ENCODE results near the gene CTTN.
"Not testable (repeated sequence)": the region's sequence is repeated elsewhere in the genome, so short reads cannot be mapped to it uniquely, and the experiment has no call there.

CTTN gene

DNA sequence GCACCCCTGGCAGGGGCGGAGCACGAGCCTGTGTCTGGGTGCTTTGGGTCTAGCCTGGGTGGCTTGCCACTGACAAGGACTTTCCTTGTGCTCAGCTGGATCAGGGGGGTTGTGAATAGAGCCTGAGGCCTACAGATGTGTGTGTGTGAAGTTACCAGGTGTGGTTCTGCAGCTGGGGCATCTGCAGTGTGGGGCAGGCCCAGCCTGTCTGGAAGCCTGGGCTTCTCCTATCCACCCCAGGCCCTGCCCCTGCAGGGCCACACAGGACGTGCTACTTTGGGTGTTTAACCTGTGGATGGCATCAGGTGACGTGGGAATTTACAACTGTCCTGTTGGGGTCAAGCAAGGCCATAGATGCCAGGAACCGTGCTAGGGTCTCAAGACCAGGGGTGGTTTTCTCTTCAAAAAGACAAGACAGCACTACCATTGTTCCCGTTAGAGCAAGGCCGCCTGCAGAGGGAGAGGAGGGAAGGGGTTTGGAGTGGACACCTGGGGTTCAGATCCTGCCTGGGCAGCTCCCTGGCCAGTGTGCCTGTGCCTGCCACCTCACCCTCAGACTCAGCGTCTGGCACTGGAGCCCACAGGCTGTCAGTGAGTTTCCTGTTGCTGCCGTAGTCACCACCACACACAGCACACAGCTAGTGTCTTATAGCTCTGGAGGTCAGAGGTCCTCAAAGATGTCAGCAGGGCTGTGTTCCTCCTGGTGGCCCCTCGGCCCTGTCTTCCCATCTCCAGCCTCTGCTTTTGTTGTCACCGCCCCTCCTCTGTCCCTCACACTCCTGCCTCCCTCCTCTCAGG, 31.6 kb downstream of the CTTN start:
- no peak for DNase-seq (ENCODE audit: low read depth)

DNA sequence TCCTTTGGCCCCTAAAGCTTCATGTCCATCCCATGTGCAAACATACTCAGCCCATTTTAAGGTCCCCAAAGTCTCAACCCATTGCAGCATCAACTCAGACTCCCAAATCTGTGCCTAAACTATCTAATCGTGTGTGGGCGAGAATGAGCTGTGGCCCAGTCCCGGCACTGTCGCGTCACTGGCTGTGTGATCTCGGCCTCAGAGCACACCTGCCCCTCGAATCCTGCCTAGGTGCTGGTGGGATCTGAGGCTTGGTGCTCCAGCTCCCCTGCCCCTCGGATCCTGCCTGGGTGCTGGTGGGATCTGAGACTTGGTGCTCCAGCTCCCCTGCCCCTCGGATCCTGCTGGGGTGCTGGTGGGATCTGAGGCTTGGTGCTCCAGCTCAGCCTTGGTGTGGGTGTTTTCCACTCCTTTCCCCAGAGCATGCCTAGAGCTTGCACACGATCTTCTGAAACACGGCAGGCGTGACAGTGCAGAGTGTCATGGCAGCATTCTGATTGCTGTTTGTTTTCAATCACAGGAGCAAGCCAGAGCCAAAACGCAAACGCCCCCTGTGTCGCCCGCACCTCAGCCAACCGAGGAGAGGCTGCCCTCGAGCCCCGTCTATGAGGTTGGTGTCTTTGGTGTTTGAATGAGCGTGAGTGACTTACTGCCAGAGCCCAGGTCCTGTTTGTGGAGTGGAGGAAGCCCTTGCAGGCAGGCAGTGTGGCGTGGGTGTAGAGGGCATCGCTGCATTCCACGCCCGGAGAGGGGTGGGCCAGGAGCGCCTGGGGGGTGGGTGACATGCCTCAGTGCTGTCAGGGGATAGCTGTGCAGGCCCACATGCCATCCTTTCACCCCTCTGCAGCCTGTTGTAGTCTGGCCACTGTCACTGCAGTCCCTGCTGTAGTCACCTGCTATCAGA, 32.6 kb downstream of the CTTN start:
- DNase-seq (ENCODE audit: low read depth), result no peak

GRCh38 chr11:70431611-70432010, 33.3 kb downstream of the CTTN start:
- no peak for DNase-seq (ENCODE audit: low read depth)

- no peak for DNase-seq (ENCODE audit: low read depth)
Observed at GRCh38 chr11:70432065-70432464, 33.7 kb downstream of the CTTN start.

DNA sequence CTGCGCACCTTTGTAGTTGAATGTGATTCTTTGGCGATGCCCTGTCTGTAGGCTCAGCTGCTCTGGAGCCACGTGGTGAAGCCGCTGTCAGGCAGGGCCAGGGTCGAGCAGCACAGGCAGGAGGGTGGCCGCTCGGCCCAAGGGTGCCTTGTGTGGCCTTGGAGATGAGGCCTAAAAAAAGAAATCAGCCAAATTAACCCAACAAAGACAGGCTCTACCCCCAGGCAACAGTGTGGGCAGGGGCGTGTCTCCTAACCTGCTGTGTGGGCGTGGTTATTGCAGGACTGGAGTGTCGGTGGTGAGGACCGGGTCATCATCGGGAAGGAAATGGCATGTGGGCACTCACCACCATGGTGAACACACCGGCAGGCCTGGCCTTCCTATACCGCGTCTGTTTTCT, 34.3 kb downstream of the CTTN start:
- DNase-seq (ENCODE audit: low read depth), result no peak

GRCh38 chr11:70433038-70433437, 34.7 kb downstream of the CTTN start:
- no peak for DNase-seq (ENCODE audit: low read depth)

- DNase-seq (ENCODE audit: low read depth), result no peak
Observed at GRCh38 chr11:70433526-70433925, 35.2 kb downstream of the CTTN start.

- no peak for DNase-seq (ENCODE audit: low read depth)
Observed at GRCh38 chr11:70433966-70434812, 35.9 kb downstream of the CTTN start.

DNA sequence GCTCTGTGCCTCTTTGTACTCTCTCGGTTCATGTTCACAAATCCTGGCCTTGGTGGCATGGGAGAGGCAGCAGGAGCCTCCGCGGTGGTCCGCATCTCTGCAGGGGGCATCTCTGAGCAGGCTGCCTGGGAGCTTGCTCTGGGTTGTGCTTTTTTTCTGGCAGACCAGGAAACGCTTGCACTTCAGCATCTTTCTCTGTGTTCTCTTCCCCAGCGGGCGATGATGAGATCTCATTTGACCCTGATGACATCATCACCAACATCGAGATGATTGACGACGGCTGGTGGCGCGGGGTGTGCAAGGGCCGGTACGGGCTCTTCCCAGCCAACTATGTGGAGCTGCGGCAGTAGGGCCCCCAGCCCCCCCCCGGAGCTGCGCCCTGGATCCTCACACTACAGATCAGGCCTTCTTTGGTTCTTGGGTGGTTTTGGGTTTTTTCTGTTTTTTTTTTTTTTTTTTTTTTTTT, 36.5 kb downstream of the CTTN start:
- DNase-seq (ENCODE audit: low read depth), result no peak

GRCh38 chr11:70435361-70435760, 37.0 kb downstream of the CTTN start:
- no peak for DNase-seq (ENCODE audit: low read depth)

DNA sequence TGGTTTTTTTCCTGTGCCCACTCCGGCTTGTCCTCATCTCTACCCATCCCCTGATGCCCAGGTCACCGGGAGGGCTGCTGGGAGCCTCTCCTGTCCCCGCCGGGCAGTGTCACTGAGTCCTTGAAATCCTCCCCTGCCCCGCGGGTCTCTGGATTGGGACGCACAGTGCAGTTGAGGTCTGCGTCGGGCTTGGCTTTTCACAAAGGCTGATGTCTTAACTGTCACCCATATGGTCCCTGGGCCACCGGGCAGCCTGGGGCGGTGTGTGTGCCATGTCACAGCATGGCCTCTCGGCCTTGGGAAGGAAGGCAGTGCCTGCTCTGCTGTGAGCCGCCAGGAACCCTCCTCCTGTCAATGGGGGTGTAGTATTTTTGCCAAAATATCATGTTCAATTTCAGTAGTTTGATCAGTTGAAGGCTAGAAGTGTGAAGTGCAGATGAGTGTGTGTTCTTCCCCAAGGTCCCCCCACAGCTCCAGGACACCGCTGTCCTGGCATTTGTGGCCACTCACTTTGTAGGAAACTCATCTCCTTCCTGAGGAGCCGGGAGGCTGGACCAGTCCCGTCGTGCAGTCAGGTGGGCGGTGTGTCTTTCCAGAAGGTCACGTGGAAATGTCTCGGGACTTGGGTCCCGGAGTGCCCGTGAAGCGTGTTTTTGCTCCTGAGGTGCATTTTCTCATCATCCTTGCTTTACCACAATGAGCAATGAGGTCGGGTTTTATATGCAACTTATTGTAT, 37.6 kb downstream of the CTTN start:
- DNase-seq (ENCODE audit: low read depth), result no peak

DNA sequence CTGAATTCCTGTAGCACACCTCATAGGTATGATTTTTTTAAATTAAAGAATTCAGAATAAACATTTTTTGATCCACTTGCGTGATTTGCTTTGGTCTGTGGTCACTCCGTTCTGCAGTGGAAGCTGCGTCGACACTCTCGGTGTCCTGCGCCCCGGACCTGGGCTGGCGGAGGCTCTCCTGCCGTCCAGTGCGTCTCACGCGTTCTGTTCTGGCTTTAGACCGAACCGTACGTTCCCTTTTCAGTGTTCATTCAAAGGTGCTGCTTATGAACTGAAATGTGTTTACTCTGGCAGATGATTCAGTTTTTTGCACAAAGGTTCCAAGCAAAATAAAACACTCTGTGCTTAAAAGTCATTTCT, 38.2 kb downstream of the CTTN start:
- no peak for DNase-seq (ENCODE audit: low read depth)

GRCh38 chr11:70437111-70437784, 38.9 kb downstream of the CTTN start:
- no peak for DNase-seq (ENCODE audit: low read depth)

GRCh38 chr11:70440206-70440605, 41.9 kb downstream of the CTTN start:
- no peak for DNase-seq (ENCODE audit: low read depth)

- no peak for DNase-seq (ENCODE audit: low read depth)
Observed at GRCh38 chr11:70443773-70444030, 45.4 kb downstream of the CTTN start.

GRCh38 chr11:70445091-70445490, 46.8 kb downstream of the CTTN start:
- DNase-seq (ENCODE audit: low read depth), result no peak

DNA sequence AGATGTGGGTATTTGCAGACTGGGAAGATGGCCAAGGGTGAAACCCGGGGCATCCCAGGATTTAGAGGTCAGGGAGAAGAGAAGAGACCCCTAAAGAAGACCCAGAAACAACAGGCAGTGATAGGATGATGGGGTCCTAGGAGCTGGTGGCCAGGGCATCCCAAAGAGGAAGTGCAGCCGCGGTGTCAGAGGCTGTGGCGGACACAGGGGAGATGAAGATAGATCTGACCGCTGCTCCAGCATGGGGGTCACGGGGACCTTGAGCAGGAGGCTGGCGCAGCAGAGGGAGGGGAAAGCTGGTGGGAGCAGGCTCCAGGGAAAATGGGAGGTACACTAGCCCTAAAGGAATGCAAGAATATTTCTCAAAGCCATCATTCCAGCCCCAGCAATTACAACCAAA, 47.3 kb downstream of the CTTN start:
- DNase-seq (ENCODE audit: low read depth), result no peak

- DNase-seq (ENCODE audit: low read depth), result no peak
Observed at GRCh38 chr11:70448983-70449567, 50.7 kb downstream of the CTTN start.

- no peak for DNase-seq (ENCODE audit: low read depth)
Observed at GRCh38 chr11:70454197-70454767, 56.0 kb downstream of the CTTN start.

- DNase-seq (ENCODE audit: low read depth), result not testable (repeated sequence)
Observed at GRCh38 chr11:70454811-70455210, 56.5 kb downstream of the CTTN start.

DNA sequence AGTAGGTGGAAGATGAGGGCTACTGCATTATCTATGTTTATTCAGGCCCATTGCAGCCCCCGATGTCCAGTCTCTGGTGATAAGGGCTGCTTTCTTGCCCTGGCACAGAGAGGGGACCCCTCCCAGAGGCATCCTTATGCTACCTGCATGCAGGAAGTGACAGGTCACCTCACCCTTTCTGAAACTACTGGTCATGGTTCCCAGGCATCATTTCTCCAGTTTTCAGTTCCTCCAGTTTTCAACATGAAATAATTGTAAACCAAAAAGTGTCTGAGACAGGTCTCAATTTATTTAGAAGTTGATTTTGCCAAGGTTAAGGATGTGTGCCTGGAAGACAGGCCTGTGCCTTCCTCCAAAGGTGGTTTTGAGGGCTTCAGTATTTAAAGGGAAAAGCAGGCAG, 57.0 kb downstream of the CTTN start:
- no peak for DNase-seq (ENCODE audit: low read depth)

Measured in stimulated activated CD4-positive, alpha-beta T cell treated with anti-CD3 and anti-CD28 coated beads, Interleukin-2, amount 100 ng/mL, for 4 hours (primary cell).